ENCODE measurements around the gene FAM219B. TPM values are rescaled to one million over a fixed set of nuclear protein-coding genes. Genes with fewer than 3 reads are reported as not detected.

Gene FAM219B
- total and polyA plus RNA-seq, 2 of the 8 experiments (the other 6 are each of a cell fraction or from before 2014, with no cell fraction given), result 57.1 to 66.6 TPM

DNA sequence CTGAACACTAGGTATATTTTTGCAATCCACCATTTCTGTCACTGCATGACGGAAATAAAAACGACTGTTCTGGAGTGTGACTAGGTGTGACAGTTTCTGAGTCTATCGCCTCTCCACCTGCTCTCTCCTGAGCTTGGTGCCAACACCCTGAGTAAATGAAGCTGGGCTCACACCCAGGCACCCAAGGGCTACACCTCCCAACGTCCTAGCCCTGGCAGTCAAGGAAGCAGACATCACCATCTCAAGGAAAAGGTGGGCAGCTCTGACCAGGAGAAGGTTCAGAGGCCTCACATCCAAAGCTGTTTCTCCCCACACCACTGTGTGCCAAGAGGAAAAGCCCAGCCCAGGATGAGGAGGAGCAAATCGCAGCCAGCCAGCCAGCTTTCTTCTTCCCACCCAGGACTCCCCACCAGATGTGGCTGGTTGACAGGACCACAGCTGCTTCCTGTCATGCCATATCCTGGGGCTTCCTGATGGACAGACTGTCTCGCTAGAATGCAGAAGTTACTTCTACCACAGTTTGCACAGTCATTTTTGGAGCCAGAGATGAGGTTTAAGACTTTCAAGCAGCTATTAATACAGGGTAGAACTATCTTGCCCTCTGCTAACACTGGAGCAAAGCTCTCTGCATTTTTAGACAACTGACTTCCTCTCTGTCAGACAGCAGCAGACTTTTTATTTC is 36.8 kb downstream of the FAM219B start (continued):
- no peak for TF ChIP-seq FOSL1 (IDR thresholded peaks at IDR 0.05; ENCODE audit: insufficient read depth, low read depth, low read length)
- TF ChIP-seq RXRA (IDR thresholded peaks at IDR 0.05; ENCODE audit: insufficient read depth, low read depth, low read length), result no peak
- no peak for TF ChIP-seq RNF2 (IDR thresholded peaks at IDR 0.05; ENCODE audit: borderline replicate concordance, low read depth, low read length, missing control alignments, poor library complexity, severe bottlenecking)
- TF ChIP-seq, protein P1, sequence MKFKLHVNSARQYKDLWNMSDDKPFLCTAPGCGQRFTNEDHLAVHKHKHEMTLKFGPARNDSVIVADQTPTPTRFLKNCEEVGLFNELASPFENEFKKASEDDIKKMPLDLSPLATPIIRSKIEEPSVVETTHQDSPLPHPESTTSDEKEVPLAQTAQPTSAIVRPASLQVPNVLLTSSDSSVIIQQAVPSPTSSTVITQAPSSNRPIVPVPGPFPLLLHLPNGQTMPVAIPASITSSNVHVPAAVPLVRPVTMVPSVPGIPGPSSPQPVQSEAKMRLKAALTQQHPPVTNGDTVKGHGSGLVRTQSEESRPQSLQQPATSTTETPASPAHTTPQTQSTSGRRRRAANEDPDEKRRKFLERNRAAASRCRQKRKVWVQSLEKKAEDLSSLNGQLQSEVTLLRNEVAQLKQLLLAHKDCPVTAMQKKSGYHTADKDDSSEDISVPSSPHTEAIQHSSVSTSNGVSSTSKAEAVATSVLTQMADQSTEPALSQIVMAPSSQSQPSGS (IDR thresholded peaks at IDR 0.05; ENCODE audit: low read length), result no peak

Measured in H1 (cell line).